Measurements from ENCODE around the gene SFMBT1.

Gene SFMBT1

DNA sequence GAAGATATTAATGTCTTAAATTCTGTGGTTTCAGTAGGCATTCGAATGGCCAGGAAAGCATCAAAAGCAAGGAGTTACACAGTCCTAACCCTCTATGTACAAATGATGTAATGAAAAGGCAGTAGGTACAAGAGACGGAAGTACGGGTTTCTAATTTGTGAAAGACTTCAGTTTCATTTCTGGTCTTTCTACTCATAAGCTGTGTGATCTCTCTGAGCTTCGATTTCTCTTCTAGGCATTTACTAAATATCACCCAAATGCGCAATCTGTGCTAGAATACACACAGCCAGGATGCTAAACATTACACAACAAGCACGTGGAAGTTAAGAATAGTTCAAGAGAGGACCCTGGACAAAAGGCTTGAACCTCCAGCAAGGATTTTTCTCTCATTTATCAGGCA, 130.6 kb downstream of the SFMBT1 start:
- no peak for DNase-seq (ENCODE audit: low read depth in 2 of 2)
- H3K4me3 ChIP-seq (replicated peaks in 1 of 2; ENCODE audit: low read depth in 2 of 2, low read length in 2 of 2): no peak overlapping the region
- TF ChIP-seq, protein P1, sequence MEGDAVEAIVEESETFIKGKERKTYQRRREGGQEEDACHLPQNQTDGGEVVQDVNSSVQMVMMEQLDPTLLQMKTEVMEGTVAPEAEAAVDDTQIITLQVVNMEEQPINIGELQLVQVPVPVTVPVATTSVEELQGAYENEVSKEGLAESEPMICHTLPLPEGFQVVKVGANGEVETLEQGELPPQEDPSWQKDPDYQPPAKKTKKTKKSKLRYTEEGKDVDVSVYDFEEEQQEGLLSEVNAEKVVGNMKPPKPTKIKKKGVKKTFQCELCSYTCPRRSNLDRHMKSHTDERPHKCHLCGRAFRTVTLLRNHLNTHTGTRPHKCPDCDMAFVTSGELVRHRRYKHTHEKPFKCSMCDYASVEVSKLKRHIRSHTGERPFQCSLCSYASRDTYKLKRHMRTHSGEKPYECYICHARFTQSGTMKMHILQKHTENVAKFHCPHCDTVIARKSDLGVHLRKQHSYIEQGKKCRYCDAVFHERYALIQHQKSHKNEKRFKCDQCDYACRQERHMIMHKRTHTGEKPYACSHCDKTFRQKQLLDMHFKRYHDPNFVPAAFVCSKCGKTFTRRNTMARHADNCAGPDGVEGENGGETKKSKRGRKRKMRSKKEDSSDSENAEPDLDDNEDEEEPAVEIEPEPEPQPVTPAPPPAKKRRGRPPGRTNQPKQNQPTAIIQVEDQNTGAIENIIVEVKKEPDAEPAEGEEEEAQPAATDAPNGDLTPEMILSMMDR (IDR thresholded peaks at IDR 0.05; ENCODE audit: low read depth, low read length): no peak

DNA sequence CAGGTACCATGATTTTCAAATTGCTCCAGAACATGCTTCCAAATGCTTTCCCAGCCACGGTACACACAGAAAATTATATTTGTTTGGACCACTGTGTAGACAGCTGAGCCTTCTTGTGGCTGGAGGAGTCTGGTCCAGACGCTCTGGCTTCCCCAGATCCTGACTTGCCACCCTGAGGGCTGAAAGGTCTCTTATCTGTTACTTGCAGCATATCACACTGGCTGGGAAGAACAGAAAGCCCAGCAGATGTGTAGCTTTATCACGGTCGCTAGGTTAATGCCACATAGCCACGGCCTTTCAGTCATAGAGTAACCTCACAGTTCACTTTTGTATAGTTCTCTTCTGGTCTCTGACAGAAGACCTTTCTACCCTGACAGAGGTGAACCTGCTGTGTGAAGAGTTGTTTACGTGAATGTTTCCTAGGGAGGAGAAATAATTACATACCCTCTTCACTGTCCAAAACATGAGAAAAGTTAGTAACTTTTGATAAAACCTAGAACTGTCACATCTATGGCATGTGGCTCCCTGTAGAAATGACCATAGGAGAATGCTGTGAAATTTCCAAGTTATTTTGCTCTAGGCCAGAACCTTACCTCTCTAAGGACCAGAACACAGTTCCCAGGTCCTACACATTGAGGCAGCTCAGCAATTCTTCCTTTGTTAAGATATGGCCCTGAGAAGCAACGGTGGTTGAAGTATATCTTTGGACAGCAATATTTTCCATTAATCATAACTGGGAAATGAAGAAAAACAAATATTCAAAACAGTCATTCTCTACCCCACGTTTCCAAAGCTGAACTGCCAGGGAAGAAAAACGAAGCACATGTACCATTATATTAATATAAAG, 132.8 kb downstream of the SFMBT1 start:
- H3K4me3 ChIP-seq (replicated peaks in 1 of 2; ENCODE audit: low read depth in 2 of 2, low read length in 2 of 2): no peak overlapping the region
- no peak for DNase-seq (ENCODE audit: low read depth in 2 of 2)
- TF ChIP-seq, protein P1 (IDR thresholded peaks at IDR 0.05; ENCODE audit: low read depth, low read length): no peak

- TF ChIP-seq, protein P1 (IDR thresholded peaks at IDR 0.05; ENCODE audit: low read depth, low read length): no peak
- DNase-seq (ENCODE audit: low read depth in 2 of 2): no peak
- no peak overlapping the region for H3K4me3 ChIP-seq (replicated peaks in 1 of 2; ENCODE audit: low read depth in 2 of 2, low read length in 2 of 2)
Observed at GRCh38 chr3:52910823-52911222, 135.1 kb downstream of the SFMBT1 start.

DNA sequence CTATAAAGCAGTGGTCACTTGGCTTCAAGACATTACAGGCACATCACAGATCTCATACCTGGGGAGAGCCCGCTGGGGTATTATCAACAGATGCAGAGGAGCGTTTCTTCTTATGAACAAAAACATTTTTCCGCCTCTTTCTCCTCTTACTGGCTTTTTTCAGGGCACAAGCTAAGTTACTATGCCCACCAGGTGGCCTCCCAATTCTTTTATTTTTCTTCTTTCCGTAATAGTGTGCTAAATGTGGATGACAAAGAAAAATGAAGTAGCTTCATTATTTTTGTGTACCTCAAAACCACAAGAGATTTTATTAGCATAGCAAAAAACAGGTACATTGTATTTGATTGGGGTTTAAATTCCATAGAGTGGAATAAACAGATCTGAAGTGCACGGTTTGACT, 138.4 kb downstream of the SFMBT1 start:
- TF ChIP-seq, protein P1 (IDR thresholded peaks at IDR 0.05; ENCODE audit: low read depth, low read length): no peak
- DNase-seq (ENCODE audit: low read depth in 2 of 2): no peak
- H3K4me3 ChIP-seq (replicated peaks in 1 of 2; ENCODE audit: low read depth in 2 of 2, low read length in 2 of 2): no peak overlapping the region

GRCh38 chr3:52904552-52904951, 141.3 kb downstream of the SFMBT1 start:
- H3K4me3 ChIP-seq (replicated peaks in 1 of 2; ENCODE audit: low read depth in 2 of 2, low read length in 2 of 2): no peak overlapping the region
- DNase-seq (ENCODE audit: low read depth in 2 of 2): no peak
- TF ChIP-seq, protein P1 (IDR thresholded peaks at IDR 0.05; ENCODE audit: low read depth, low read length): no peak

- DNase-seq (ENCODE audit: low read depth in 2 of 2): no peak
- H3K4me3 ChIP-seq (replicated peaks in 1 of 2; ENCODE audit: low read depth in 2 of 2, low read length in 2 of 2): no peak overlapping the region
- TF ChIP-seq, protein P1 (IDR thresholded peaks at IDR 0.05; ENCODE audit: low read depth, low read length): no peak
Observed at GRCh38 chr3:52904000-52904399, 141.9 kb downstream of the SFMBT1 start.

Measured in cardiac fibroblast (primary cell).